PFSK-1 (cell line): ENCODE data around the gene ZFAND3.
A peak's percentile ranks its signal among the peaks of the same experiment; 100 is the strongest.

Experiments
- FOXP2 ChIP-seq: optimal IDR thresholded peaks from 2 replicates; pipeline ENCODE3; 2011; ENCODE audit warnings: borderline replicate concordance, control low read depth, inconsistent platforms; ENCODE audit not compliant: insufficient read depth; ENCODE audit errors: extremely low read length, extremely low read depth
- POLR2AphosphoS5 ChIP-seq: IDR thresholded peaks from 2 replicates; pipeline ENCODE4 v1.6.1; 2012; ENCODE audit warnings: low read depth, mild to moderate bottlenecking, control low read depth, low read length, moderate library complexity
- REST ChIP-seq, 2 experiments: IDR thresholded peaks; 2 replicates each; pipeline versions ENCODE4 v1.6.1 to v1.8.0; 2011 to 2012; ENCODE audit warnings: low read depth in 2 of 2, low read length in 2 of 2, control low read depth in 1 of 2, inconsistent platforms in 1 of 2, mild to moderate bottlenecking in 1 of 2, moderate library complexity in 1 of 2; ENCODE audit not compliant: insufficient read depth in 1 of 2
- SIN3A ChIP-seq: IDR thresholded peaks from 2 replicates; pipeline ENCODE4 v1.6.1; 2012; ENCODE audit warnings: mild to moderate bottlenecking, low read length, moderate library complexity, borderline replicate concordance; ENCODE audit not compliant: insufficient read depth
- TAF1 ChIP-seq: IDR thresholded peaks from 2 replicates; pipeline ENCODE4 v1.6.1; 2012; ENCODE audit warnings: low read length, control low read depth, borderline replicate concordance; ENCODE audit not compliant: insufficient read depth

The ZFAND3 gene

GRCh38 chr6:38164671-38165108, 345.2 kb downstream of the ZFAND3 start:
- TF ChIP-seq POLR2AphosphoS5 = no peak
- TF ChIP-seq FOXP2 = no peak
- TF ChIP-seq SIN3A = no peak
- TF ChIP-seq TAF1 = no peak
- TF ChIP-seq REST (IDR thresholded peaks at IDR 0.05; ENCODE audit: insufficient read depth in 1 of 2, low read depth in 2 of 2, low read length in 2 of 2) = peak; percentile 34 to 77; a peak in 2 of 4 replicates

- TF ChIP-seq TAF1 = no peak
Observed at GRCh38 chr6:38166411-38167240, 347.1 kb downstream of the ZFAND3 start.

GRCh38 chr6:38167598-38167997, 348.1 kb downstream of the ZFAND3 start:
- no peak for TF ChIP-seq FOXP2
- no peak for TF ChIP-seq POLR2AphosphoS5
- no peak for TF ChIP-seq SIN3A

GRCh38 chr6:38168126-38168525, 348.6 kb downstream of the ZFAND3 start:
- TF ChIP-seq TAF1 = no peak
- no peak for TF ChIP-seq FOXP2
- TF ChIP-seq SIN3A = no peak
- TF ChIP-seq REST (IDR thresholded peaks at IDR 0.05; ENCODE audit: insufficient read depth in 1 of 2, low read depth in 2 of 2, low read length in 2 of 2) = no peak
- TF ChIP-seq POLR2AphosphoS5 = no peak

- TF ChIP-seq POLR2AphosphoS5 (no peak), FOXP2 (no peak), REST (IDR thresholded peaks at IDR 0.05; ENCODE audit: insufficient read depth in 1 of 2, low read depth in 2 of 2, low read length in 2 of 2) (no peak), TAF1 (no peak), SIN3A (no peak)
Observed at GRCh38 chr6:38168699-38169098, 349.2 kb downstream of the ZFAND3 start.

GRCh38 chr6:38169221-38169976, 349.9 kb downstream of the ZFAND3 start:
- TF ChIP-seq TAF1 (no peak), REST (IDR thresholded peaks at IDR 0.05; ENCODE audit: insufficient read depth in 1 of 2, low read depth in 2 of 2, low read length in 2 of 2) (no peak), FOXP2 (no peak), POLR2AphosphoS5 (no peak), SIN3A (no peak)
